ENCODE measurements around the gene JOSD1.

Gene JOSD1

GRCh38 chr22:38727530-38728451 is 27.0 kb upstream of the JOSD1 start:
- no peak overlapping the region for H3K4me3 ChIP-seq (ENCODE audit: low read depth, low read length)
- no peak for TF ChIP-seq CTCF (IDR thresholded peaks at IDR 0.05; ENCODE audit: low read depth, low read length)

GRCh38 chr22:38727123-38727522 is 26.4 kb upstream of the JOSD1 start:
- TF ChIP-seq CTCF (IDR thresholded peaks at IDR 0.05; ENCODE audit: low read depth, low read length): no peak
- H3K4me3 ChIP-seq (ENCODE audit: low read depth, low read length): no peak overlapping the region

GRCh38 chr22:38725900-38726655 is 25.3 kb upstream of the JOSD1 start:
- no peak overlapping the region for H3K4me3 ChIP-seq (ENCODE audit: low read depth, low read length)
- no peak for TF ChIP-seq CTCF (IDR thresholded peaks at IDR 0.05; ENCODE audit: low read depth, low read length)

GRCh38 chr22:38724926-38725571 is 24.3 kb upstream of the JOSD1 start:
- peak; percentile 55 for TF ChIP-seq CTCF (IDR thresholded peaks at IDR 0.05; ENCODE audit: low read depth, low read length)
- no peak overlapping the region for H3K4me3 ChIP-seq (ENCODE audit: low read depth, low read length)

- TF ChIP-seq CTCF (IDR thresholded peaks at IDR 0.05; ENCODE audit: low read depth, low read length): no peak
- H3K4me3 ChIP-seq (ENCODE audit: low read depth, low read length): no peak overlapping the region
Measured at GRCh38 chr22:38724176-38724575, 23.4 kb upstream of the JOSD1 start.

GRCh38 chr22:38721551-38721950 is 20.8 kb upstream of the JOSD1 start:
- no peak for TF ChIP-seq CTCF (IDR thresholded peaks at IDR 0.05; ENCODE audit: low read depth, low read length)
- no peak overlapping the region for H3K4me3 ChIP-seq (ENCODE audit: low read depth, low read length)

Data from WI38 (cell line).